H1 (cell line): ENCODE measurements around the gene NFASC. TPM values are rescaled to one million over a fixed set of nuclear protein-coding genes. Genes with fewer than 3 reads are reported as not detected.

Source experiments
- CTCF ChIA-PET: fragments of 300-600 bp; sonication (Branson Sonifier 250); formaldehyde crosslinking; loops from one replicate; lab custom pipeline; 2021; ENCODE audit not compliant: partially characterized antibody; lab: Charles Lee
- POLR2A ChIA-PET: fragments of 300-600 bp; sonication (Branson Sonifier 250); formaldehyde crosslinking; loops from one replicate; lab custom pipeline; 2021; ENCODE audit warnings: inconsistent platforms; ENCODE audit not compliant: partially characterized antibody; lab: Charles Lee
- DNase-seq, 2 experiments: peaks; one replicate each; pipeline versions ENCODE4 v3.0.0 to v3.0.0-alpha.2; 2010 to 2022; ENCODE audit warnings: low spot score in 2 of 2, low read depth in 1 of 2, mixed read lengths in 1 of 2
- FAIRE-seq: peaks from 2 replicates; lab custom pipeline; 2011; peaks lifted over from hg19 to GRCh38; lab: Jason Lieb, UNC
- H2AFZ ChIP-seq: 2 replicates; pipeline ENCODE4 v1.8.1; 2012; ENCODE audit warnings: low read length, inconsistent platforms
- H2AK5ac ChIP-seq: 2 replicates; pipeline ENCODE4 v1.6.1; 2013; ENCODE audit warnings: low read depth, low read length
- H2BK120ac ChIP-seq: replicated peaks from 2 replicates; pipeline ENCODE3; 2013; ENCODE audit warnings: low read depth, low read length, inconsistent platforms
- H2BK12ac ChIP-seq: 2 replicates; pipeline ENCODE4 v1.6.1; 2013; ENCODE audit warnings: low read depth, low read length
- H2BK15ac ChIP-seq: 2 replicates; pipeline ENCODE4 v1.6.1; 2013; ENCODE audit warnings: low read length
- H2BK20ac ChIP-seq: 2 replicates; pipeline ENCODE4 v1.6.1; 2013; ENCODE audit warnings: low read length
- H2BK5ac ChIP-seq: 2 replicates; pipeline ENCODE4 v1.6.1; 2013; ENCODE audit warnings: low read depth, low read length
- H3K14ac ChIP-seq: 2 replicates; pipeline ENCODE4 v1.6.1; 2013; ENCODE audit warnings: inconsistent platforms; ENCODE audit not compliant: insufficient read length
- H3K18ac ChIP-seq: 2 replicates; pipeline ENCODE4 v1.6.1; 2013; ENCODE audit warnings: low read length; ENCODE audit errors: extremely low read depth
- H3K23ac ChIP-seq: 2 replicates; pipeline ENCODE4 v1.6.1; 2013; ENCODE audit warnings: inconsistent platforms; ENCODE audit not compliant: insufficient read length
- H3K23me2 ChIP-seq: 2 replicates; pipeline ENCODE4 v1.6.1; 2013; ENCODE audit warnings: low read depth, low read length
- H3K27ac ChIP-seq: 2 replicates; pipeline ENCODE4 v1.6.1; 2011; ENCODE audit warnings: low read depth, low read length, inconsistent platforms
- H3K27me3 ChIP-seq, 4 experiments: replicated peaks in 1 of 4; 1 replicate in 1 of 4; 2 replicates in 3 of 4; pipeline versions ENCODE4 v1.6.1 to v1.8.1; 2011 to 2013; ENCODE audit warnings: low read length in 3 of 4, mild to moderate bottlenecking in 3 of 4, inconsistent platforms in 2 of 4, mixed read lengths in 2 of 4, moderate library complexity in 1 of 4; ENCODE audit not compliant: control insufficient read depth in 3 of 4, insufficient read depth in 3 of 4; ENCODE audit errors: extremely low read depth in 1 of 4
- H3K36me3 ChIP-seq, 4 experiments: 2 replicates each; pipeline versions ENCODE4 v1.6.1 to v1.8.1; 2011 to 2013; ENCODE audit warnings: mild to moderate bottlenecking in 4 of 4, low read length in 3 of 4, moderate library complexity in 2 of 4, control low read depth in 1 of 4, inconsistent platforms in 1 of 4; ENCODE audit not compliant: insufficient read depth in 4 of 4, control insufficient read depth in 2 of 4
- H3K4ac ChIP-seq: replicated peaks from 2 replicates; pipeline ENCODE3; 2013; ENCODE audit warnings: low read length, low read depth, mixed read lengths, inconsistent platforms; ENCODE audit not compliant: insufficient read length
- H3K4me1 ChIP-seq, 4 experiments: replicated peaks in 1 of 4; 1 replicate in 1 of 4; 2 replicates in 3 of 4; pipeline versions ENCODE4 v1.6.1 to v1.8.1; 2011 to 2013; ENCODE audit warnings: low read length in 3 of 4, inconsistent platforms in 2 of 4, mixed read lengths in 1 of 4; ENCODE audit not compliant: insufficient read depth in 4 of 4, control insufficient read depth in 3 of 4
- H3K4me2 ChIP-seq, 2 experiments: 2 replicates each; pipeline versions ENCODE4 v1.6.1 to v1.8.1; 2011 to 2013; ENCODE audit warnings: low read depth in 2 of 2, low read length in 2 of 2, control low read depth in 1 of 2, inconsistent platforms in 1 of 2, mild to moderate bottlenecking in 1 of 2; ENCODE audit not compliant: insufficient read depth in 1 of 2
- H3K4me3 ChIP-seq, 4 experiments: fragments of 200-600, 300-600 bp in 1 of 4; sonication (generic), shearing (Covaris generic), sonication (Bioruptor Twin) in 1 of 4; 2 replicates each; pipeline versions ENCODE4 v1.5.1 to v1.8.1; 2011 to 2016; ENCODE audit warnings: low read length in 4 of 4, low read depth in 3 of 4, control low read depth in 2 of 4, inconsistent platforms in 2 of 4, mild to moderate bottlenecking in 2 of 4, mixed read lengths in 1 of 4, moderate library complexity in 1 of 4; ENCODE audit not compliant: insufficient read depth in 2 of 4; ENCODE audit errors: extremely low read depth in 1 of 4
- H3K56ac ChIP-seq: replicated peaks from 2 replicates; pipeline ENCODE3; 2013; ENCODE audit warnings: low read depth, mild to moderate bottlenecking, mixed read lengths, low read length, inconsistent platforms; ENCODE audit not compliant: insufficient read length
- H3K79me1 ChIP-seq: 2 replicates; pipeline ENCODE4 v1.6.1; 2013; ENCODE audit warnings: low read depth, low read length, control low read depth
- H3K79me2 ChIP-seq, 2 experiments: 2 replicates each; pipeline versions ENCODE4 v1.6.1 to v1.8.1; 2012 to 2013; ENCODE audit warnings: low read length in 2 of 2, mild to moderate bottlenecking in 2 of 2, inconsistent platforms in 1 of 2; ENCODE audit not compliant: insufficient read depth in 2 of 2, control insufficient read depth in 1 of 2
- H3K9ac ChIP-seq, 4 experiments: replicated peaks in 1 of 4; 1 replicate in 1 of 4; 2 replicates in 3 of 4; pipeline versions ENCODE4 v1.6.1 to v1.8.1; 2011 to 2013; ENCODE audit warnings: low read depth in 3 of 4, low read length in 3 of 4, control low read depth in 2 of 4, mild to moderate bottlenecking in 2 of 4, moderate library complexity in 2 of 4, inconsistent platforms in 1 of 4; ENCODE audit errors: extremely low read depth in 1 of 4
- H3K9me3 ChIP-seq, 2 experiments: 2 replicates each; pipeline versions ENCODE4 v1.6.1 to v1.8.1; 2012 to 2013; ENCODE audit warnings: mild to moderate bottlenecking in 2 of 2, moderate library complexity in 2 of 2, control low read depth in 1 of 2, inconsistent platforms in 1 of 2, low read depth in 1 of 2, low read length in 1 of 2, mixed read lengths in 1 of 2; ENCODE audit not compliant: insufficient read depth in 2 of 2
- H4K20me1 ChIP-seq, 2 experiments: replicated peaks in 1 of 2; 2 replicates each; pipeline versions ENCODE3 to v1.8.1; 2011 to 2013; ENCODE audit warnings: inconsistent platforms in 2 of 2, low read length in 2 of 2, mild to moderate bottlenecking in 1 of 2; ENCODE audit not compliant: insufficient read depth in 2 of 2, control insufficient read depth in 1 of 2
- H4K5ac ChIP-seq: 2 replicates; pipeline ENCODE4 v1.6.1; 2013; ENCODE audit warnings: low read length, low read depth, mixed read lengths, inconsistent platforms; ENCODE audit not compliant: insufficient read length
- H4K8ac ChIP-seq: 2 replicates; pipeline ENCODE4 v1.8.0; 2013; ENCODE audit warnings: mild to moderate bottlenecking, moderate library complexity, low read length, inconsistent platforms; ENCODE audit not compliant: insufficient read depth; ENCODE audit errors: extremely low read depth
- H4K91ac ChIP-seq: replicated peaks from 2 replicates; pipeline ENCODE3; 2013; ENCODE audit warnings: low read length, mixed read lengths, inconsistent platforms; ENCODE audit not compliant: insufficient read length
- ASH2L ChIP-seq: fragments of 200-600, 300-600 bp; sonication (generic); IDR thresholded peaks from one replicate; pipeline ENCODE4 v1.7.1; 2017; ENCODE audit warnings: low read length
- CTBP2 ChIP-seq: IDR thresholded peaks from 2 replicates; pipeline ENCODE4 v1.7.0; 2011; ENCODE audit warnings: borderline replicate concordance, mild to moderate bottlenecking, moderate library complexity, mixed read lengths, low read length; ENCODE audit not compliant: insufficient read depth, insufficient read length
- HDAC6 ChIP-seq: IDR thresholded peaks from one replicate; pipeline ENCODE4 v1.7.1; 2012; ENCODE audit warnings: low read depth, mild to moderate bottlenecking, inconsistent platforms, low read length, moderate library complexity
- JUN ChIP-seq: IDR thresholded peaks from 2 replicates; pipeline ENCODE4 v1.6.1; 2011; ENCODE audit warnings: low read depth, mild to moderate bottlenecking, improper control_type of control experiment, low read length
- PHF8 ChIP-seq: fragments of 200-600 bp; sonication (generic); conservative IDR thresholded peaks from 2 replicates; pipeline ENCODE4 v1.7.1; 2012; ENCODE audit warnings: low read depth, mild to moderate bottlenecking, inconsistent platforms, low read length, moderate library complexity
- RXRA ChIP-seq: IDR thresholded peaks from 2 replicates; pipeline ENCODE4 v1.6.1; 2011; ENCODE audit warnings: low read depth, mild to moderate bottlenecking, low read length, moderate library complexity; ENCODE audit not compliant: insufficient read depth
- SAP30 ChIP-seq: fragments of 300-600 bp; sonication (generic); IDR thresholded peaks from 2 replicates; pipeline ENCODE4 v1.7.1; 2012; ENCODE audit warnings: low read length, moderate library complexity, mild to moderate bottlenecking, inconsistent platforms; ENCODE audit not compliant: insufficient read depth, insufficient replicate concordance
- SUZ12 ChIP-seq: fragments of 200-600 bp; sonication (generic); IDR thresholded peaks from 2 replicates; pipeline ENCODE4 v1.6.1; 2012; ENCODE audit warnings: mild to moderate bottlenecking, inconsistent platforms, low read length, moderate library complexity, mixed read lengths
- WGBS, 2 experiments: shearing (Covaris generic) in 1 of 2; methylation state at CpG; one replicate each; pipeline versions ENCODE4 v1.1.6 to v1.1.7; 2013 to 2015; ENCODE audit warnings: low lambda C conversion rate in 2 of 2, mixed read lengths in 2 of 2, inconsistent platforms in 1 of 2, low coverage in 1 of 2, missing lambda C conversion rate in 1 of 2; ENCODE audit not compliant: insufficient replicate concordance in 2 of 2, insufficient coverage in 1 of 2, insufficient read length in 1 of 2; ENCODE audit errors: extremely low coverage in 1 of 2, missing lambda C conversion rate in 1 of 2; 5-methylcytosine and 5-hydroxymethylcytosine counted together
- long read RNA-seq, 2 experiments: library from RNA in 1 of 2; library from capped mRNA in 1 of 2; stranded (forward); transcript quantifications; one replicate each; pipeline ENCODE4 v2.0.0, GENCODE V29; 2021; ENCODE audit warnings: inconsistent platforms in 1 of 2
- polyA minus RNA-seq, 3 experiments: library from RNA; depleted of rRNA, polyadenylated mRNA; stranded (reverse); fragments of >200 nt; gene quantifications; 1 replicate in 2 of 3; 2 replicates in 1 of 3; pipeline ENCODE4 v1.2.3, GENCODE V29; 2011
- polyA plus RNA-seq, 7 experiments: library from polyadenylated mRNA; depleted of rRNA in 3 of 7; stranded (reverse) in 5 of 7; unstranded in 2 of 7; fragments of >200 nt in 5 of 7; fragments of 200-250 nt in 2 of 7; gene quantifications; 1 replicate in 5 of 7; 2 replicates in 1 of 7; 4 replicates in 1 of 7; pipeline versions ENCODE4 v1.2.1 to v1.2.3, GENCODE V29; 2011 to 2013; ENCODE audit warnings: missing spikeins in 2 of 7, mixed read lengths in 2 of 7
- total RNA-seq: library from RNA; stranded (reverse); fragmentation: NEBNext Ultra II Directional; extraction: Animal tissue kit (Norgen Biotek cat#: 25700); gene quantifications from 2 replicates; pipeline ENCODE4 v1.2.1, GENCODE V29; 2021

NFASC gene
- total RNA-seq = 10.4 and 15.2 TPM in 2 replicates
- 5.0 and 6.9 TPM in 2 replicates for polyA plus RNA-seq (2011; rRNA removed)
- polyA plus RNA-seq (2011; cell fraction: cytosol; rRNA removed) = 5.6 TPM
- polyA plus RNA-seq (2011; cell fraction: nucleus; rRNA removed) = 16.2 TPM
- 5.0 to 6.4 TPM (median 6.1 TPM) in 4 replicates for polyA plus RNA-seq (2012, experiment 1 of 2)
- 3.0 TPM for polyA plus RNA-seq (2012, experiment 2 of 2)
- 12.9 TPM for polyA plus RNA-seq (2013, experiment 1 of 2)
- 12.7 TPM for polyA plus RNA-seq (2013, experiment 2 of 2)
- polyA minus RNA-seq (2011; rRNA and poly(A)+ RNA removed) = 9.3 and 10.2 TPM in 2 replicates
- 4.8 TPM for polyA minus RNA-seq (2011; cell fraction: cytosol; rRNA and poly(A)+ RNA removed)
- polyA minus RNA-seq (2011; cell fraction: nucleus; rRNA and poly(A)+ RNA removed) = 14.8 TPM
- long read RNA-seq, experiment 1, partial matches to known transcripts = 0 of 2 reads
- long read RNA-seq, experiment 1, other reads (novel, unspliced or antisense) = 2 of 2 reads
- long read RNA-seq, experiment 2, partial matches to known transcripts = 0 of 1 reads
- long read RNA-seq, experiment 2, other reads (novel, unspliced or antisense) = 1 of 1 reads

GRCh38 chr1:204870160-204870912, at the start of gene NFASC:
TSS of gene NFASC (plus strand) at chr1:204870862. CDS start at chr1:204944316, 73,454 bp downstream.
- Histone ChIP-seq H3K56ac (no peak within 1 kb of the TSS), H2BK5ac (no peak within 1 kb of the TSS), H3K9ac (no peak within 1 kb of the TSS), H4K5ac (no peak within 1 kb of the TSS), H2BK120ac (no peak within 1 kb of the TSS), H3K23ac (no peak within 1 kb of the TSS), H3K27me3 (no peaks in the 10 kb centered on the region), H3K4me1 (peaks cover 0 to 13% (median 0%) of the 10 kb centered on the region in 4 experiments; a peak in 4 of 7 replicates), H3K4ac (no peak within 1 kb of the TSS), H2BK15ac (no peak within 1 kb of the TSS), H3K79me2 (no peaks in the 10 kb centered on the region), H3K27ac (no peak within 1 kb of the TSS), H4K8ac (no peak within 1 kb of the TSS), H3K4me2 (no peak within 1 kb of the TSS), H2BK12ac (no peak within 1 kb of the TSS), H4K20me1 (no peaks in the 10 kb centered on the region), H3K14ac (no peak within 1 kb of the TSS), H3K18ac (no peak within 1 kb of the TSS), H3K79me1 (peaks cover 4% of the 10 kb centered on the region; the same call in 1 of the 2 replicates), H3K23me2 (no peaks in the 10 kb centered on the region; the same call in 1 of the 2 replicates), H3K9me3 (no peaks in the 10 kb centered on the region), H4K91ac (no peak within 1 kb of the TSS), H2AFZ (no peak within 1 kb of the TSS), H2BK20ac (no peak within 1 kb of the TSS), H3K4me3 (no peak within 1 kb of the TSS), H3K36me3 (no peaks in the 10 kb centered on the region), H2AK5ac (no peak within 1 kb of the TSS)
- ChIA-PET POLR2A (no interaction called here), CTCF (interaction anchor here (0.7 to 1.4 kb wide), 3 partner anchors 24 to 79 kb away, joined by 3 to 4 read pairs (median 4); no protein-coding TSS in a partner anchor)
- TF ChIP-seq SAP30 (no peak), RXRA (no peak), HDAC6 (no peak), JUN (no peak), SUZ12 (no peak), CTBP2 (no peak), ASH2L (no peak), PHF8 (no peak)
- DNase-seq (no peak), FAIRE-seq (no peak)
- whole genome bisulfite sequencing, 2 experiments = 81% methylated on average over 19 of the region's 19 CpGs; no CpG with 5 or more reads in 1 of the 2 experiments
